RWPE2 (cell line): ENCODE measurements around the gene KRTAP5-1.

Experiments
- ATAC-seq: fragments of 200-7000 bp; cut with Tn5 transposase; 3 replicates; pipeline ENCODE4 v1.9.1; 2021; ENCODE audit warnings: low read depth
- DNase-seq: peaks from one replicate; pipeline ENCODE4 v3.0.0-alpha.2; 2020; ENCODE audit warnings: low spot score
- H3K27ac ChIP-seq: fragments of 450-650 bp; 2 replicates; pipeline ENCODE4 v1.5.1; 2017; ENCODE audit warnings: mild to moderate bottlenecking; ENCODE audit not compliant: poor library complexity, severe bottlenecking
- H3K27me3 ChIP-seq: fragments of 250-450 bp; sonication (Bioruptor Pico); 2 replicates; pipeline ENCODE4 v1.5.1; 2021; ENCODE audit warnings: mild to moderate bottlenecking, moderate library complexity; ENCODE audit not compliant: insufficient read depth, poor library complexity, severe bottlenecking
- H3K36me3 ChIP-seq: fragments of 250-450 bp; sonication (Bioruptor Pico); 2 replicates; pipeline ENCODE4 v1.5.1; 2020; ENCODE audit warnings: low read depth, mild to moderate bottlenecking, moderate library complexity
- H3K4me1 ChIP-seq: fragments of 250-450 bp; sonication (Bioruptor Pico); 2 replicates; pipeline ENCODE4 v1.5.1; 2021; ENCODE audit warnings: mild to moderate bottlenecking, moderate library complexity; ENCODE audit not compliant: insufficient read depth, poor library complexity, severe bottlenecking
- H3K4me3 ChIP-seq: fragments of 250-450 bp; sonication (Bioruptor Pico); 2 replicates; pipeline ENCODE4 v1.5.1; 2021; ENCODE audit warnings: mild to moderate bottlenecking, moderate library complexity; ENCODE audit not compliant: severe bottlenecking
- H3K9me3 ChIP-seq: fragments of 250-450 bp; sonication (Bioruptor Pico); 2 replicates; pipeline ENCODE4 v1.5.1; 2021; ENCODE audit warnings: mild to moderate bottlenecking, moderate library complexity; ENCODE audit not compliant: severe bottlenecking
- CTCF ChIP-seq: fragments of 450-650 bp; IDR thresholded peaks from one replicate; pipeline ENCODE4 v1.5.1; 2017; ENCODE audit warnings: mild to moderate bottlenecking, moderate library complexity; ENCODE audit not compliant: poor library complexity, severe bottlenecking

KRTAP5-1 gene

GRCh38 chr11:1570531-1570895 is 14.6 kb downstream of the KRTAP5-1 start:
- H3K4me1 ChIP-seq: no peaks in the 10 kb centered on the region
- TF ChIP-seq CTCF: no peak
- ATAC-seq: no peak
- no peaks in the 10 kb centered on the region for H3K9me3 ChIP-seq
- H3K27ac ChIP-seq: no peak overlapping the region
- no peaks in the 10 kb centered on the region for H3K36me3 ChIP-seq
- H3K4me3 ChIP-seq: no peak overlapping the region
- DNase-seq: no peak
- peaks cover 20% of the 10 kb centered on the region for H3K27me3 ChIP-seq

- H3K9me3 ChIP-seq: no peaks in the 10 kb centered on the region
- peaks cover 20% of the 10 kb centered on the region for H3K27me3 ChIP-seq
- H3K27ac ChIP-seq: no peak overlapping the region
- H3K4me1 ChIP-seq: no peaks in the 10 kb centered on the region
- DNase-seq (no peak), ATAC-seq (no peak)
- H3K36me3 ChIP-seq: no peaks in the 10 kb centered on the region
- no peak overlapping the region for H3K4me3 ChIP-seq
- TF ChIP-seq CTCF: no peak
Observed at GRCh38 chr11:1570001-1570453, 15.1 kb downstream of the KRTAP5-1 start.

- H3K27me3 ChIP-seq: peaks cover 20% of the 10 kb centered on the region
- TF ChIP-seq CTCF: no peak
- no peak for ATAC-seq
- H3K36me3 ChIP-seq: no peaks in the 10 kb centered on the region
- no peaks in the 10 kb centered on the region for H3K9me3 ChIP-seq
- H3K27ac ChIP-seq: no peak overlapping the region
- no peaks in the 10 kb centered on the region for H3K4me1 ChIP-seq
- DNase-seq: no peak
- no peak overlapping the region for H3K4me3 ChIP-seq
Observed at GRCh38 chr11:1569251-1569780, 15.8 kb downstream of the KRTAP5-1 start.

GRCh38 chr11:1568441-1568911 is 16.6 kb downstream of the KRTAP5-1 start:
- no peaks in the 10 kb centered on the region for H3K4me1 ChIP-seq
- H3K36me3 ChIP-seq: no peaks in the 10 kb centered on the region
- H3K4me3 ChIP-seq: no peak overlapping the region
- no peak overlapping the region for H3K27ac ChIP-seq
- no peak for ATAC-seq
- H3K27me3 ChIP-seq: peaks cover 12% of the 10 kb centered on the region
- no peak for TF ChIP-seq CTCF
- H3K9me3 ChIP-seq: no peaks in the 10 kb centered on the region
- peak; percentile 69 for DNase-seq

GRCh38 chr11:1567721-1568100 is 17.4 kb downstream of the KRTAP5-1 start:
- H3K36me3 ChIP-seq: no peaks in the 10 kb centered on the region
- H3K4me1 ChIP-seq: no peaks in the 10 kb centered on the region
- peaks cover 4% of the 10 kb centered on the region for H3K27me3 ChIP-seq
- ATAC-seq (no peak), DNase-seq (no peak)
- H3K9me3 ChIP-seq: no peaks in the 10 kb centered on the region
- H3K4me3 ChIP-seq: no peak overlapping the region
- TF ChIP-seq CTCF: no peak
- H3K27ac ChIP-seq: no peak overlapping the region
